DOHH2 (cell line): ENCODE measurements around the gene ACTR6.

Source experiments
- EZH2phosphoT487 ChIP-seq: fragments of 200-600 bp; sonication (generic); IDR thresholded peaks from 2 replicates; pipeline ENCODE4 v1.6.1; 2017; ENCODE audit warnings: borderline replicate concordance, mild to moderate bottlenecking, antibody characterized with exemption, low read length, moderate library complexity, mixed read lengths
- TF ChIP-seq, protein P1 (sequence below): fragments of 200-600 bp; sonication (generic); IDR thresholded peaks from one replicate; pipeline ENCODE4 v1.5.1; 2014; ENCODE audit warnings: antibody characterized with exemption, mild to moderate bottlenecking, low read depth, low read length; ENCODE audit not compliant: poor library complexity, severe bottlenecking

GRCh38 chr12:100165356-100165755 lies 35.3 kb upstream of the ACTR6 start:
- TF ChIP-seq, protein P1, sequence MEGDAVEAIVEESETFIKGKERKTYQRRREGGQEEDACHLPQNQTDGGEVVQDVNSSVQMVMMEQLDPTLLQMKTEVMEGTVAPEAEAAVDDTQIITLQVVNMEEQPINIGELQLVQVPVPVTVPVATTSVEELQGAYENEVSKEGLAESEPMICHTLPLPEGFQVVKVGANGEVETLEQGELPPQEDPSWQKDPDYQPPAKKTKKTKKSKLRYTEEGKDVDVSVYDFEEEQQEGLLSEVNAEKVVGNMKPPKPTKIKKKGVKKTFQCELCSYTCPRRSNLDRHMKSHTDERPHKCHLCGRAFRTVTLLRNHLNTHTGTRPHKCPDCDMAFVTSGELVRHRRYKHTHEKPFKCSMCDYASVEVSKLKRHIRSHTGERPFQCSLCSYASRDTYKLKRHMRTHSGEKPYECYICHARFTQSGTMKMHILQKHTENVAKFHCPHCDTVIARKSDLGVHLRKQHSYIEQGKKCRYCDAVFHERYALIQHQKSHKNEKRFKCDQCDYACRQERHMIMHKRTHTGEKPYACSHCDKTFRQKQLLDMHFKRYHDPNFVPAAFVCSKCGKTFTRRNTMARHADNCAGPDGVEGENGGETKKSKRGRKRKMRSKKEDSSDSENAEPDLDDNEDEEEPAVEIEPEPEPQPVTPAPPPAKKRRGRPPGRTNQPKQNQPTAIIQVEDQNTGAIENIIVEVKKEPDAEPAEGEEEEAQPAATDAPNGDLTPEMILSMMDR: no peak
- TF ChIP-seq EZH2phosphoT487: no peak
